ENCODE data around the gene EIF4G3. TPM values are rescaled to one million over a fixed set of nuclear protein-coding genes. Genes with fewer than 3 reads are reported as not detected.

The EIF4G3 gene
- total and polyA plus RNA-seq, 2 of the 8 experiments (the other 6 are each of a cell fraction or from before 2014, with no cell fraction given): 47.5 to 66.6 TPM

- TF ChIP-seq, protein P1, sequence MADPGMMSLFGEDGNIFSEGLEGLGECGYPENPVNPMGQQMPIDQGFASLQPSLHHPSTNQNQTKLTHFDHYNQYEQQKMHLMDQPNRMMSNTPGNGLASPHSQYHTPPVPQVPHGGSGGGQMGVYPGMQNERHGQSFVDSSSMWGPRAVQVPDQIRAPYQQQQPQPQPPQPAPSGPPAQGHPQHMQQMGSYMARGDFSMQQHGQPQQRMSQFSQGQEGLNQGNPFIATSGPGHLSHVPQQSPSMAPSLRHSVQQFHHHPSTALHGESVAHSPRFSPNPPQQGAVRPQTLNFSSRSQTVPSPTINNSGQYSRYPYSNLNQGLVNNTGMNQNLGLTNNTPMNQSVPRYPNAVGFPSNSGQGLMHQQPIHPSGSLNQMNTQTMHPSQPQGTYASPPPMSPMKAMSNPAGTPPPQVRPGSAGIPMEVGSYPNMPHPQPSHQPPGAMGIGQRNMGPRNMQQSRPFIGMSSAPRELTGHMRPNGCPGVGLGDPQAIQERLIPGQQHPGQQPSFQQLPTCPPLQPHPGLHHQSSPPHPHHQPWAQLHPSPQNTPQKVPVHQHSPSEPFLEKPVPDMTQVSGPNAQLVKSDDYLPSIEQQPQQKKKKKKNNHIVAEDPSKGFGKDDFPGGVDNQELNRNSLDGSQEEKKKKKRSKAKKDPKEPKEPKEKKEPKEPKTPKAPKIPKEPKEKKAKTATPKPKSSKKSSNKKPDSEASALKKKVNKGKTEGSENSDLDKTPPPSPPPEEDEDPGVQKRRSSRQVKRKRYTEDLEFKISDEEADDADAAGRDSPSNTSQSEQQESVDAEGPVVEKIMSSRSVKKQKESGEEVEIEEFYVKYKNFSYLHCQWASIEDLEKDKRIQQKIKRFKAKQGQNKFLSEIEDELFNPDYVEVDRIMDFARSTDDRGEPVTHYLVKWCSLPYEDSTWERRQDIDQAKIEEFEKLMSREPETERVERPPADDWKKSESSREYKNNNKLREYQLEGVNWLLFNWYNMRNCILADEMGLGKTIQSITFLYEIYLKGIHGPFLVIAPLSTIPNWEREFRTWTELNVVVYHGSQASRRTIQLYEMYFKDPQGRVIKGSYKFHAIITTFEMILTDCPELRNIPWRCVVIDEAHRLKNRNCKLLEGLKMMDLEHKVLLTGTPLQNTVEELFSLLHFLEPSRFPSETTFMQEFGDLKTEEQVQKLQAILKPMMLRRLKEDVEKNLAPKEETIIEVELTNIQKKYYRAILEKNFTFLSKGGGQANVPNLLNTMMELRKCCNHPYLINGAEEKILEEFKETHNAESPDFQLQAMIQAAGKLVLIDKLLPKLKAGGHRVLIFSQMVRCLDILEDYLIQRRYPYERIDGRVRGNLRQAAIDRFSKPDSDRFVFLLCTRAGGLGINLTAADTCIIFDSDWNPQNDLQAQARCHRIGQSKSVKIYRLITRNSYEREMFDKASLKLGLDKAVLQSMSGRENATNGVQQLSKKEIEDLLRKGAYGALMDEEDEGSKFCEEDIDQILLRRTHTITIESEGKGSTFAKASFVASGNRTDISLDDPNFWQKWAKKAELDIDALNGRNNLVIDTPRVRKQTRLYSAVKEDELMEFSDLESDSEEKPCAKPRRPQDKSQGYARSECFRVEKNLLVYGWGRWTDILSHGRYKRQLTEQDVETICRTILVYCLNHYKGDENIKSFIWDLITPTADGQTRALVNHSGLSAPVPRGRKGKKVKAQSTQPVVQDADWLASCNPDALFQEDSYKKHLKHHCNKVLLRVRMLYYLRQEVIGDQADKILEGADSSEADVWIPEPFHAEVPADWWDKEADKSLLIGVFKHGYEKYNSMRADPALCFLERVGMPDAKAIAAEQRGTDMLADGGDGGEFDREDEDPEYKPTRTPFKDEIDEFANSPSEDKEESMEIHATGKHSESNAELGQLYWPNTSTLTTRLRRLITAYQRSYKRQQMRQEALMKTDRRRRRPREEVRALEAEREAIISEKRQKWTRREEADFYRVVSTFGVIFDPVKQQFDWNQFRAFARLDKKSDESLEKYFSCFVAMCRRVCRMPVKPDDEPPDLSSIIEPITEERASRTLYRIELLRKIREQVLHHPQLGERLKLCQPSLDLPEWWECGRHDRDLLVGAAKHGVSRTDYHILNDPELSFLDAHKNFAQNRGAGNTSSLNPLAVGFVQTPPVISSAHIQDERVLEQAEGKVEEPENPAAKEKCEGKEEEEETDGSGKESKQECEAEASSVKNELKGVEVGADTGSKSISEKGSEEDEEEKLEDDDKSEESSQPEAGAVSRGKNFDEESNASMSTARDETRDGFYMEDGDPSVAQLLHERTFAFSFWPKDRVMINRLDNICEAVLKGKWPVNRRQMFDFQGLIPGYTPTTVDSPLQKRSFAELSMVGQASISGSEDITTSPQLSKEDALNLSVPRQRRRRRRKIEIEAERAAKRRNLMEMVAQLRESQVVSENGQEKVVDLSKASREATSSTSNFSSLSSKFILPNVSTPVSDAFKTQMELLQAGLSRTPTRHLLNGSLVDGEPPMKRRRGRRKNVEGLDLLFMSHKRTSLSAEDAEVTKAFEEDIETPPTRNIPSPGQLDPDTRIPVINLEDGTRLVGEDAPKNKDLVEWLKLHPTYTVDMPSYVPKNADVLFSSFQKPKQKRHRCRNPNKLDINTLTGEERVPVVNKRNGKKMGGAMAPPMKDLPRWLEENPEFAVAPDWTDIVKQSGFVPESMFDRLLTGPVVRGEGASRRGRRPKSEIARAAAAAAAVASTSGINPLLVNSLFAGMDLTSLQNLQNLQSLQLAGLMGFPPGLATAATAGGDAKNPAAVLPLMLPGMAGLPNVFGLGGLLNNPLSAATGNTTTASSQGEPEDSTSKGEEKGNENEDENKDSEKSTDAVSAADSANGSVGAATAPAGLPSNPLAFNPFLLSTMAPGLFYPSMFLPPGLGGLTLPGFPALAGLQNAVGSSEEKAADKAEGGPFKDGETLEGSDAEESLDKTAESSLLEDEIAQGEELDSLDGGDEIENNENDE (IDR thresholded peaks at IDR 0.05; ENCODE audit: insufficient replicate concordance, low read length): no peak
- no peak for TF ChIP-seq GTF2F1 (IDR thresholded peaks at IDR 0.05; ENCODE audit: borderline replicate concordance, low read depth, low read length)
- no peak for TF ChIP-seq HDAC6 (IDR thresholded peaks at IDR 0.05; ENCODE audit: low read depth, low read length)
- TF ChIP-seq, protein P2, sequence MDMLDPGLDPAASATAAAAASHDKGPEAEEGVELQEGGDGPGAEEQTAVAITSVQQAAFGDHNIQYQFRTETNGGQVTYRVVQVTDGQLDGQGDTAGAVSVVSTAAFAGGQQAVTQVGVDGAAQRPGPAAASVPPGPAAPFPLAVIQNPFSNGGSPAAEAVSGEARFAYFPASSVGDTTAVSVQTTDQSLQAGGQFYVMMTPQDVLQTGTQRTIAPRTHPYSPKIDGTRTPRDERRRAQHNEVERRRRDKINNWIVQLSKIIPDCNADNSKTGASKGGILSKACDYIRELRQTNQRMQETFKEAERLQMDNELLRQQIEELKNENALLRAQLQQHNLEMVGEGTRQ (IDR thresholded peaks at IDR 0.05; ENCODE audit: low read length): no peak
- TF ChIP-seq EZH2 (IDR thresholded peaks at IDR 0.05; ENCODE audit: low read depth, low read length, severe bottlenecking): no peak
- TF ChIP-seq YY1 (IDR thresholded peaks at IDR 0.05; ENCODE audit: low read depth, low read length): no peak
- TF ChIP-seq SP1 (IDR thresholded peaks at IDR 0.05; ENCODE audit: low read depth, low read length): no peak
Observed at GRCh38 chr1:21115098-21115760, 61.5 kb downstream of the EIF4G3 start (continued).
